H9 (cell line): Measurements from ENCODE around the gene MISP. TPM values are rescaled to one million over a fixed set of nuclear protein-coding genes. Genes with fewer than 3 reads are reported as not detected.

Experiments
- DNase-seq: peaks from one replicate; pipeline ENCODE4 v3.0.0-alpha.2; 2017
- H2AFZ ChIP-seq: one replicate; pipeline ENCODE4 v1.6.1; 2013; ENCODE audit warnings: mild to moderate bottlenecking, low read length, control low read depth, moderate library complexity
- H2AK5ac ChIP-seq: 2 replicates; pipeline ENCODE4 v1.6.1; 2013; ENCODE audit warnings: low read length, control low read depth, mixed read lengths; ENCODE audit not compliant: insufficient read length
- H2BK120ac ChIP-seq: one replicate; pipeline ENCODE4 v1.6.1; 2013; ENCODE audit warnings: low read depth, mild to moderate bottlenecking, low read length, control low read depth, inconsistent platforms; ENCODE audit not compliant: poor library complexity, severe bottlenecking
- H2BK12ac ChIP-seq: 2 replicates; pipeline ENCODE4 v1.6.1; 2013; ENCODE audit warnings: low read length, control low read depth, mixed read lengths, low read depth; ENCODE audit not compliant: insufficient read length
- H2BK15ac ChIP-seq: 2 replicates; pipeline ENCODE4 v1.6.1; 2013; ENCODE audit warnings: low read depth, low read length, control low read depth
- H2BK20ac ChIP-seq: one replicate; pipeline ENCODE4 v1.6.1; 2013; ENCODE audit warnings: low read depth, mild to moderate bottlenecking, low read length, control low read depth, inconsistent platforms; ENCODE audit not compliant: poor library complexity, severe bottlenecking
- H2BK5ac ChIP-seq: 2 replicates; pipeline ENCODE4 v1.6.1; 2013; ENCODE audit warnings: low read length, control low read depth, mixed read lengths; ENCODE audit not compliant: insufficient read length
- H3K14ac ChIP-seq: 2 replicates; pipeline ENCODE4 v1.6.1; 2013; ENCODE audit warnings: low read length, control low read depth; ENCODE audit not compliant: insufficient read depth
- H3K18ac ChIP-seq: 2 replicates; pipeline ENCODE4 v1.6.1; 2013; ENCODE audit warnings: low read depth, mild to moderate bottlenecking, mixed read lengths, low read length, control low read depth; ENCODE audit not compliant: insufficient read length
- H3K23ac ChIP-seq: 2 replicates; pipeline ENCODE4 v1.6.1; 2013; ENCODE audit warnings: low read length, control low read depth, mixed read lengths, low read depth; ENCODE audit not compliant: insufficient read length
- H3K23me2 ChIP-seq: 2 replicates; pipeline ENCODE4 v1.6.1; 2013; ENCODE audit warnings: low read depth, mild to moderate bottlenecking, mixed read lengths, low read length, control low read depth; ENCODE audit not compliant: insufficient read length, poor library complexity, severe bottlenecking
- H3K27ac ChIP-seq: 2 replicates; pipeline ENCODE4 v1.5.1; 2013; ENCODE audit warnings: low read length, control low read depth, mixed read lengths, low read depth; ENCODE audit not compliant: insufficient read length
- H3K27me3 ChIP-seq: 2 replicates; pipeline ENCODE4 v1.6.1; 2013; ENCODE audit warnings: low read length, control low read depth, inconsistent platforms; ENCODE audit not compliant: insufficient read depth
- H3K4ac ChIP-seq: 2 replicates; pipeline ENCODE4 v1.6.1; 2013; ENCODE audit warnings: low read depth, mild to moderate bottlenecking, control low read depth, inconsistent platforms, low read length, moderate library complexity
- H3K4me1 ChIP-seq: 2 replicates; pipeline ENCODE4 v1.6.1; 2013; ENCODE audit warnings: low read length, control low read depth, inconsistent platforms; ENCODE audit not compliant: insufficient read depth
- H3K4me2 ChIP-seq: 2 replicates; pipeline ENCODE4 v1.6.1; 2013; ENCODE audit warnings: low read length, control low read depth, mixed read lengths; ENCODE audit not compliant: insufficient read length, insufficient read depth
- H3K56ac ChIP-seq: 2 replicates; pipeline ENCODE4 v1.6.1; 2013; ENCODE audit warnings: low read depth, mild to moderate bottlenecking, mixed read lengths, low read length, control low read depth; ENCODE audit not compliant: insufficient read length
- H3K79me1 ChIP-seq: 2 replicates; pipeline ENCODE4 v1.6.1; 2013; ENCODE audit warnings: low read depth, mild to moderate bottlenecking, moderate library complexity, low read length, control low read depth, inconsistent platforms; ENCODE audit not compliant: insufficient read depth, poor library complexity, severe bottlenecking
- H3K79me2 ChIP-seq: 2 replicates; pipeline ENCODE4 v1.6.1; 2013; ENCODE audit warnings: low read length, control low read depth, inconsistent platforms; ENCODE audit not compliant: insufficient read depth
- H3K9ac ChIP-seq: 2 replicates; pipeline ENCODE4 v1.6.1; 2013; ENCODE audit warnings: low read length, control low read depth, mixed read lengths; ENCODE audit not compliant: insufficient read length; ENCODE audit errors: extremely low read depth
- H3K9me3 ChIP-seq: one replicate; pipeline ENCODE4 v1.6.1; 2013; ENCODE audit warnings: low read depth, low read length, inconsistent platforms; ENCODE audit not compliant: control insufficient read depth
- H3T11ph ChIP-seq: one replicate; pipeline ENCODE4 v1.6.1; 2013; ENCODE audit warnings: mild to moderate bottlenecking, low read length, control low read depth, inconsistent platforms
- H4K20me1 ChIP-seq: one replicate; pipeline ENCODE4 v1.6.1; 2013; ENCODE audit not compliant: control insufficient read depth, insufficient read length, insufficient read depth
- H4K5ac ChIP-seq: 2 replicates; pipeline ENCODE4 v1.6.1; 2013; ENCODE audit warnings: low read depth, mild to moderate bottlenecking, mixed read lengths, low read length, control low read depth; ENCODE audit not compliant: insufficient read length
- H4K8ac ChIP-seq: replicated peaks from 2 replicates; pipeline ENCODE4 v1.6.1; 2013; ENCODE audit warnings: low read length, control low read depth, mixed read lengths, low read depth; ENCODE audit not compliant: insufficient read length
- H4K91ac ChIP-seq: 2 replicates; pipeline ENCODE4 v1.6.1; 2013; ENCODE audit warnings: low read depth, mild to moderate bottlenecking, moderate library complexity, mixed read lengths, low read length, control low read depth; ENCODE audit not compliant: insufficient read length
- H3K27ac Mint-ChIP-seq, 3 experiments: 2 replicates in 2 of 3; 3 replicates in 1 of 3; pipeline ENCODE4 v1.8.0; 2020 to 2021; ENCODE audit warnings: mixed read lengths in 3 of 3, mild to moderate bottlenecking in 1 of 3, moderate library complexity in 1 of 3
- H3K27me3 Mint-ChIP-seq: 2 replicates; pipeline ENCODE4 v1.8.0; 2021; ENCODE audit warnings: low read depth, mild to moderate bottlenecking, moderate library complexity, mixed read lengths
- H3K36me3 Mint-ChIP-seq, 3 experiments: 2 replicates in 2 of 3; 3 replicates in 1 of 3; pipeline ENCODE4 v1.8.0; 2020 to 2021; ENCODE audit warnings: low read depth in 3 of 3, mixed read lengths in 3 of 3; ENCODE audit not compliant: insufficient read depth in 1 of 3
- H3K4me1 Mint-ChIP-seq, 2 experiments: 2 replicates each; pipeline ENCODE4 v1.8.0; 2020; ENCODE audit warnings: mixed read lengths in 2 of 2
- H3K4me3 Mint-ChIP-seq, 2 experiments: 2 replicates in 1 of 2; 3 replicates in 1 of 2; pipeline ENCODE4 v1.8.0; 2020 to 2021; ENCODE audit warnings: mild to moderate bottlenecking in 2 of 2, mixed read lengths in 2 of 2, moderate library complexity in 1 of 2
- H3K9me3 Mint-ChIP-seq, 2 experiments: 2 replicates in 1 of 2; 3 replicates in 1 of 2; pipeline ENCODE4 v1.8.0; 2020; ENCODE audit warnings: mild to moderate bottlenecking in 2 of 2, mixed read lengths in 2 of 2, moderate library complexity in 1 of 2
- WGBS: extraction: QIAGEN DNeasy Blood & Tissue Kit; methylation state at CpG from one replicate; pipeline ENCODE4 v1.1.7; 2013; ENCODE audit warnings: missing lambda C conversion rate, low lambda C conversion rate, mixed read lengths; ENCODE audit not compliant: insufficient read length; ENCODE audit errors: extremely low coverage; 5-methylcytosine and 5-hydroxymethylcytosine counted together
- total RNA-seq: library from RNA; stranded (reverse); gene quantifications from 2 replicates; pipeline ENCODE4 v1.2.1, GENCODE V29; 2021
- TF ChIP-seq, protein P1 (sequence below): fragments of 200-600 bp; sonication (generic); conservative IDR thresholded peaks from 3 replicates; pipeline ENCODE4 v1.8.0; 2021; ENCODE audit warnings: antibody characterized with exemption, mild to moderate bottlenecking

The MISP gene
- total RNA-seq, 1 experiment from 2014 or later, result 0.44 TPM

DNA sequence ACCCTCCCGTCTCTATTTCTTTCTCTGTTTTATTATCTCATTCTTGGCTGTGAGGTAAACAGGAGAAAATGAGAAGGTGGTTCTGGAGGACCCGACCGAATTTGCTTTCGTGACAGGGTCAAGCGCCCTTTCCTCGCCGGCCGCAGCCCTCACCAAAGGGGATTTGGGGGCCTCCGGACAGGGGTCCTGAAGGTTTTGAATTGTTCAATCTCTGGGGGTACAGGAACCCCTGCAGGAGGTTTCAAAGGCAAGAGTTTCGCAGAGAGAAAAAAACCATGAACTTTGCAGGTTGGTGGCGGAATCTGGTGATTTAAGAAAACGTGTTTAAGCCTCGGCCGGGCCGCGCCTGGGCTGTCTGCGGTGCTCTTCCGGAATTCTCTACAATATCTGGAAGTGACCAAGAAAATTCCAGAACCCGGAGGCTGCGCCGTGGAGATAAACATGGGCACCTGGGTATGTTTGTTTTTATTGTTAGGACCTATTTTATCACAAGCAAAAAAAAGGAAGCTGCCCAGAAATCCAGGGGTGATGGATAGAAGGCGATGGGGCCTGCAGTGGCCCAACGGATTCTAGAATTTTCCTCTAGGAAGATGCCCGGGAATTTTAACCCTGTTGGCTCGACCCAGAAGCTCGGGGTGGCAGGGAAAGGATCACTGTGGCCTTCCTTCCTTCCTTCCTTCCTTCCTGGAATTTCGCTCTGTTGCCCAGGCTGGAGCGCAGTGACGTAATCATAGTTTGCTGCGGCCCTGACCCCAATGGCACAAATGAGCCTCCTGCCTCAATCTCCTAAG is 32.2 kb downstream of the MISP start:
- H3K36me3 Mint-ChIP-seq, result peaks cover 0 to 8% (median 7%) of the 10 kb centered on the region in 3 experiments; a peak in 4 of 7 replicates
- Histone ChIP-seq H3K79me2 (no peaks in the 10 kb centered on the region), H2BK5ac (no peak overlapping the region), H2BK20ac (peak overlapping the region; percentile 93), H4K8ac (no peak overlapping the region), H4K91ac (peak overlapping the region; percentile 89), H3K56ac (no peak overlapping the region), H3K4me1 (no peaks in the 10 kb centered on the region; the same call in 1 of the 2 replicates), H3K23ac (no peak overlapping the region), H3K27me3 (no peaks in the 10 kb centered on the region), H3K9ac (peak overlapping the region; percentile 58), H4K5ac (no peak overlapping the region), H2AFZ (no peak overlapping the region), H3T11ph (peak overlapping the region; percentile 53), H2BK12ac (peak overlapping the region; percentile 94), H3K18ac (peak overlapping the region; percentile 82), H3K79me1 (no peaks in the 10 kb centered on the region), H3K4me2 (peak overlapping the region; percentile 45), H3K4ac (peak overlapping the region; percentile 41; the same call in 1 of the 2 replicates), H2BK15ac (no peak overlapping the region), H2BK120ac (peak overlapping the region; percentile 81), H2AK5ac (no peak overlapping the region), H3K23me2 (peaks cover 16% of the 10 kb centered on the region), H3K9me3 (no peaks in the 10 kb centered on the region), H3K27ac (peak overlapping the region; percentile 55), H4K20me1 (no peaks in the 10 kb centered on the region), H3K14ac (peak overlapping the region; percentile 68; the same call in 1 of the 2 replicates)
- WGBS, result no CpG with 5 or more reads among the region's 30 CpGs
- no peak for DNase-seq
- no peaks in the 10 kb centered on the region for H3K9me3 Mint-ChIP-seq
- TF ChIP-seq, protein P1, sequence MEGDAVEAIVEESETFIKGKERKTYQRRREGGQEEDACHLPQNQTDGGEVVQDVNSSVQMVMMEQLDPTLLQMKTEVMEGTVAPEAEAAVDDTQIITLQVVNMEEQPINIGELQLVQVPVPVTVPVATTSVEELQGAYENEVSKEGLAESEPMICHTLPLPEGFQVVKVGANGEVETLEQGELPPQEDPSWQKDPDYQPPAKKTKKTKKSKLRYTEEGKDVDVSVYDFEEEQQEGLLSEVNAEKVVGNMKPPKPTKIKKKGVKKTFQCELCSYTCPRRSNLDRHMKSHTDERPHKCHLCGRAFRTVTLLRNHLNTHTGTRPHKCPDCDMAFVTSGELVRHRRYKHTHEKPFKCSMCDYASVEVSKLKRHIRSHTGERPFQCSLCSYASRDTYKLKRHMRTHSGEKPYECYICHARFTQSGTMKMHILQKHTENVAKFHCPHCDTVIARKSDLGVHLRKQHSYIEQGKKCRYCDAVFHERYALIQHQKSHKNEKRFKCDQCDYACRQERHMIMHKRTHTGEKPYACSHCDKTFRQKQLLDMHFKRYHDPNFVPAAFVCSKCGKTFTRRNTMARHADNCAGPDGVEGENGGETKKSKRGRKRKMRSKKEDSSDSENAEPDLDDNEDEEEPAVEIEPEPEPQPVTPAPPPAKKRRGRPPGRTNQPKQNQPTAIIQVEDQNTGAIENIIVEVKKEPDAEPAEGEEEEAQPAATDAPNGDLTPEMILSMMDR, result no peak
- H3K4me1 Mint-ChIP-seq, result peaks cover 21 to 30% of the 10 kb centered on the region in 2 experiments
- H3K4me3 Mint-ChIP-seq, result peak overlapping the region; percentile 55; a peak in 4 of 5 replicates
- H3K27me3 Mint-ChIP-seq, result peaks cover 4% of the 10 kb centered on the region
- H3K27ac Mint-ChIP-seq, result peak overlapping the region; percentile 94 to 98 (median 96)
